Kidney (tissue), 14 donors: ENCODE measurements around the gene SLC39A11. TPM values are rescaled to one million over a fixed set of nuclear protein-coding genes. Genes with fewer than 3 reads are reported as not detected.

Experiments
- DNase-seq, 5 donors: peaks; one replicate each; pipeline ENCODE4 v3.0.0-alpha.2; 2013 to 2020
- FAIRE-seq: peaks from 2 replicates; lab custom pipeline; 2012; peaks lifted over from hg19 to GRCh38; lab: Jason Lieb, UNC
- H3K27ac ChIP-seq, 2 donors: one replicate each; pipeline ENCODE4 v1.7.0; 2013; ENCODE audit warnings: low read depth in 2 of 2, low read length in 2 of 2, inconsistent platforms in 1 of 2
- H3K27me3 ChIP-seq: one replicate; pipeline ENCODE4 v1.7.1; 2013; ENCODE audit warnings: low read length, inconsistent platforms; ENCODE audit not compliant: control insufficient read depth, insufficient read depth
- H3K36me3 ChIP-seq, 3 donors: one replicate each; pipeline versions ENCODE4 v1.7.0 to v1.7.1; 2013; ENCODE audit warnings: low read length in 3 of 3, control low read depth in 1 of 3, inconsistent platforms in 1 of 3; ENCODE audit not compliant: insufficient read depth in 3 of 3, control insufficient read depth in 2 of 3
- H3K4me1 ChIP-seq, 3 donors: one replicate each; pipeline versions ENCODE4 v1.7.0 to v1.7.1; 2013; ENCODE audit warnings: low read length in 3 of 3, inconsistent platforms in 1 of 3, low read depth in 1 of 3; ENCODE audit not compliant: control insufficient read depth in 2 of 3, insufficient read depth in 2 of 3
- H3K4me3 ChIP-seq, 3 donors: one replicate each; pipeline versions ENCODE4 v1.7.0 to v1.8.1; 2013; ENCODE audit warnings: low read length in 3 of 3, control low read depth in 1 of 3, inconsistent platforms in 1 of 3
- H3K9ac ChIP-seq, 3 donors: one replicate each; pipeline versions ENCODE4 v1.7.0 to v1.7.1; 2013; ENCODE audit warnings: low read length in 3 of 3, control low read depth in 1 of 3, inconsistent platforms in 1 of 3
- H3K9me3 ChIP-seq, 3 donors: one replicate each; pipeline versions ENCODE4 v1.7.0 to v1.7.1; 2013; ENCODE audit warnings: low read length in 3 of 3, control low read depth in 1 of 3, inconsistent platforms in 1 of 3; ENCODE audit not compliant: control insufficient read depth in 2 of 3, insufficient read depth in 1 of 3
- CTCF ChIP-seq: IDR thresholded peaks from 3 replicates; pipeline ENCODE4 v1.5.1; 2012; ENCODE audit warnings: mild to moderate bottlenecking, moderate library complexity, borderline replicate concordance; ENCODE audit not compliant: insufficient read depth; ENCODE audit errors: extremely low read depth
- intact Hi-C: fragments of 100-400 bp; cut with DNase I; formaldehyde crosslinking; loops from one replicate; pipeline ENCODE4 v1.11.1; 2022
- polyA plus RNA-seq: library from polyadenylated mRNA; stranded (reverse); fragments of 350-450 nt; fragmentation: Illumina TruSeq; extraction: RNeasy Lipid Tissue Mini Kit (QIAGEN cat#74804); gene quantifications from one replicate; pipeline ENCODE4 v1.2.3, GENCODE V29; 2014; ENCODE audit warnings: low read depth, low replicate concordance; ENCODE audit not compliant: insufficient read depth
- total RNA-seq: library from RNA; stranded (reverse); fragmentation: NEBNext Ultra II Directional; extraction: Animal tissue kit (Norgen Biotek cat#: 25700); gene quantifications from one replicate; pipeline ENCODE4 v1.2.1, GENCODE V29; 2021
- donor health status: control.
- donor health status: control.
- donor health status: control.
- donor health status: control.
- donor health status: control.
- donor health status: DM: yes; HTN: yes; CAD: no.
- donor health status: Normal renal cell carcinoma (clear cell type).

SLC39A11 gene
- total and polyA plus RNA-seq, 2 donors from 2014 or later, result 19.7 to 37.2 TPM

- no peaks in the 10 kb centered on the region for H3K36me3 ChIP-seq
- H3K27ac ChIP-seq, result no peak overlapping the region
- H3K9ac ChIP-seq, result no peak overlapping the region
- H3K4me3 ChIP-seq, result no peak overlapping the region
- intact Hi-C loops, result no loop called here
- H3K4me1 ChIP-seq, result no peaks in the 10 kb centered on the region
- DNase-seq, result no peak
- peaks cover 0 to 3% (median 0%) of the 10 kb centered on the region in 3 donors for H3K9me3 ChIP-seq
- H3K27me3 ChIP-seq, result no peaks in the 10 kb centered on the region
- no peak for TF ChIP-seq CTCF
- no peak for FAIRE-seq
Measured at GRCh38 chr17:73017658-73018057, 74.8 kb downstream of the SLC39A11 start.

- Histone ChIP-seq H3K36me3 (no peaks in the 10 kb centered on the region), H3K9ac (no peak overlapping the region), H3K27ac (no peak overlapping the region), H3K9me3 (peaks cover 0 to 3% (median 0%) of the 10 kb centered on the region in 3 donors), H3K4me3 (no peak overlapping the region), H3K4me1 (no peaks in the 10 kb centered on the region), H3K27me3 (no peaks in the 10 kb centered on the region)
- intact Hi-C loops, result no loop called here
- DNase-seq, result no peak
- TF ChIP-seq CTCF, result no peak
- FAIRE-seq, result no peak
Measured at GRCh38 chr17:73015722-73016276, 76.7 kb downstream of the SLC39A11 start.

- Histone ChIP-seq H3K4me3 (no peak overlapping the region), H3K4me1 (no peaks in the 10 kb centered on the region), H3K27me3 (no peaks in the 10 kb centered on the region), H3K36me3 (no peaks in the 10 kb centered on the region), H3K9ac (no peak overlapping the region), H3K9me3 (no peaks in the 10 kb centered on the region), H3K27ac (no peak overlapping the region)
- DNase-seq, result peak in 3 of 5 donors; percentile 24 to 50 (median 38)
- intact Hi-C loops, result no loop called here
- FAIRE-seq, result no peak
- TF ChIP-seq CTCF, result no peak
Measured at GRCh38 chr17:73013816-73014663, 78.4 kb downstream of the SLC39A11 start.
